ENCODE data around the gene KIF2C. TPM values are rescaled to one million over a fixed set of nuclear protein-coding genes. Genes with fewer than 3 reads are reported as not detected.

KIF2C gene
- total RNA-seq, 1 experiment from 2014 or later, result 69.4 TPM

DNA sequence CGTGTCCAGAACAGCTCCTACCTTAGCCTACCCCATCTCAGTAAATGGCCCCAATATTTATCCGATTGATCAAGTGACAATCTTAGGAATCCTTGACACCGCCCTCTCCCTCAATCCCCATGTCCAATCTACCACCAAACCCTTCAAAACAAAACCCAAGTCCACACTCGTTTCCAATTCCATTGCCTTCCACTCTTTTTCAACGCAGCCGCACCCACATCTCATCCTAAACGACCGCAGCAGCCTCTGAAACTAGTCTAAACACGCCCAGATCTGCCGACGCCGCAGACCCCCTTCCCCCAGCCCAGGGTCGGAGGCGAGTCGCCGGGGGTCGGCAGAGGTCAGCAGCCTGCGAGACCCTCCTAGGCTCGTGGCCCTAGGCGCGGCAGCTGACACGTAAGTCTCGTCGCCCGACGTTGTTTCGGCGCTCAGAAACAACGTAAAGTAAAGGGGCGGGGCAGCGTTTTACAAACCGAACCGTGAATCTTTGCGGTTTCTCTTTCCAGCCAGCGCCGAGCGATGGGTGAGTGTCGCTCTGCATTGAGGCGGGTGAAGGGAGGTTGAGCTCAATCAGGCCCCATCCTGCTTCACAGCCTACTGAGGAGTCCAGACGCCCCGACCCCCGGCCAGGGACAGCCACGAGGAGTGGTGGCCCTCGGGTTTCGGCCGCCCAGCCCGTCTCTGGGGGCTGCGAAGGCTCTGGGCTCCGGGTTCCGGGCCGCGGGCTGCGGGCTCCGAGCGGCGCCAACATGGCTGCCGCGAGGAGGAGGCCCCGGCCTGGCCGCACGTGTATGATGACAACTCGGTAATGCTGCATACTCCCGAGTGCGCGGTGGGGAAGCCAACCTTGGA lies 35.7 kb downstream of the KIF2C start, which contains the start of gene RPS8:
TSS of gene RPS8 (plus strand) at position 463 of the 852 bp plus-strand sequence. CDS start at position 520, 57 bp downstream.
- H3K36me3 ChIP-seq (ENCODE audit: control insufficient read depth, insufficient read depth, low read length), result peaks cover 17% of the 10 kb centered on the region; the same call in 1 of the 2 replicates
- H3K9me3 ChIP-seq (ENCODE audit: control insufficient read depth, insufficient read depth, low read depth, low read length), result no peaks in the 10 kb centered on the region
- in situ Hi-C loops (cut with HindIII; ENCODE audit: low pct_unique_long_range_greater_than_20kb, low sequenced_read_pairs), result no loop called here
- peak; percentile 82; the same call in 1 of the 2 replicates for TF ChIP-seq SIN3A (IDR thresholded peaks at IDR 0.05; ENCODE audit: borderline replicate concordance, insufficient read depth, low read depth, low read length)
- peak in 1 of 2 experiments; percentile 10; a peak in 1 of 4 replicates for TF ChIP-seq REST (IDR thresholded peaks at IDR 0.05; ENCODE audit: insufficient read depth in 1 of 2, low read depth in 2 of 2, low read length in 1 of 2)
- TF ChIP-seq CTCF (IDR thresholded peaks at IDR 0.05), result no peak
- TF ChIP-seq POLR2AphosphoS5 (IDR thresholded peaks at IDR 0.05; ENCODE audit: low read depth, low read length), result peak; percentile 99
- DNase-seq (ENCODE audit: low read depth, low spot score) (peak; percentile 83), ATAC-seq (peak; percentile 93)
- peaks cover 10% of the 10 kb centered on the region for H3K4me1 ChIP-seq (ENCODE audit: control insufficient read depth, insufficient read depth, low read length)
- H3K4me3 ChIP-seq (ENCODE audit: low read depth in 2 of 2, low read length in 2 of 2), result peak within 1 kb of the TSS; percentile 84 to 91
- peak within 1 kb of the TSS; percentile 92 for H3K27ac ChIP-seq (ENCODE audit: low read length)
- intact Hi-C loops (cut with micrococcal nuclease; ENCODE audit: unreplicated experiment), result no loop called here
- H3K27me3 ChIP-seq (ENCODE audit: control insufficient read depth, insufficient read depth, low read length), result no peaks in the 10 kb centered on the region
- BruUV-seq (replicated peaks), result TSS peak; percentile 99
- ChIA-PET CTCF (no interaction called here), POLR2A (interaction anchor here (0.6 to 1.6 kb wide), 7 partner anchors 9 to 54 kb away, joined by 3 to 16 read pairs (median 4); no protein-coding TSS in a partner anchor)

DNA sequence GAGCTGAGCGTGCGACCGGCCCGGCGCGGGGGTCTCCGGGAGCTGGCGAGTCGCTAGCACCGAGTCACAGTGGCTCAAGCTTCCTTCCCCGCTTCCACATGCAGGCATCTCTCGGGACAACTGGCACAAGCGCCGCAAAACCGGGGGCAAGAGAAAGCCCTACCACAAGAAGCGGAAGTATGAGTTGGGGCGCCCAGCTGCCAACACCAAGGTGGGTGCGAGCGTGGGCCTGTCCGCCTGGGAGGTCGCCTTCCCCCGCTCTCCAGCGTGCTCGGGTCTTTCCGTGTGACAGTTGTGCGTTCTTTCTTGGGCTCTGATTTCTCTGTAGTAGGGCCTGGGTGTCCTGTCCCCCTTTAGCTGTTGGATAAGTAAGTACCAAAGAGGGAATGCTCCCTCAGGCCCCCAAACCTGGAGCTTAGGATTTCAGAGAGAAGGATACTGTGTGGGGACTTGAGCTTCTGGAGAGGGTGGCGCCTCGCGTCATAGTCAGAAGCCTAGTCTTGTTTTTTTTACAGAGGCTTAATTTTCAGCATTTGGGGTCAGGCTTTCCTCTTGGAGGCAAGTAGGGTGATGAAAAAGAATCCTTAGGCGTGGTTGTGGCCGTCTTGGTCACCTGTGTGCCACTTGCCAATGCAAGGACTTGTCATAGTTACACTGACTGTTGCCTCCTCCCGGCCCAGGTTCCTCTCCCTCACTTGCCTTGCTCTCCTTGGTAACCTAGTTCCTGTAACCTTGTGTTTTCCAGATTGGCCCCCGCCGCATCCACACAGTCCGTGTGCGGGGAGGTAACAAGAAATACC lies 36.5 kb downstream of the KIF2C start:
- H3K36me3 ChIP-seq (ENCODE audit: control insufficient read depth, insufficient read depth, low read length), result peaks cover 17% of the 10 kb centered on the region; the same call in 1 of the 2 replicates
- H3K9me3 ChIP-seq (ENCODE audit: control insufficient read depth, insufficient read depth, low read depth, low read length), result no peaks in the 10 kb centered on the region
- peak overlapping the region; percentile 92 for H3K27ac ChIP-seq (ENCODE audit: low read length)
- TF ChIP-seq SIN3A (IDR thresholded peaks at IDR 0.05; ENCODE audit: borderline replicate concordance, insufficient read depth, low read depth, low read length) (no peak), REST (IDR thresholded peaks at IDR 0.05; ENCODE audit: insufficient read depth in 1 of 2, low read depth in 2 of 2, low read length in 1 of 2) (peak in 1 of 2 experiments; percentile 5; a peak in 1 of 4 replicates)
- BruUV-seq (replicated peaks), result TSS peak; percentile 82
- ATAC-seq (no peak), DNase-seq (ENCODE audit: low read depth, low spot score) (no peak)
- peak overlapping the region; percentile 84 to 91 for H3K4me3 ChIP-seq (ENCODE audit: low read depth in 2 of 2, low read length in 2 of 2)
- in situ Hi-C loops (cut with HindIII; ENCODE audit: low pct_unique_long_range_greater_than_20kb, low sequenced_read_pairs) (no loop called here), intact Hi-C loops (cut with micrococcal nuclease; ENCODE audit: unreplicated experiment) (no loop called here)
- ChIA-PET CTCF (no interaction called here), POLR2A (interaction anchor here (0.6 to 1.6 kb wide), 6 partner anchors 16 to 54 kb away, joined by 3 to 12 read pairs (median 4); no protein-coding TSS in a partner anchor)
- no peaks in the 10 kb centered on the region for H3K27me3 ChIP-seq (ENCODE audit: control insufficient read depth, insufficient read depth, low read length)
- H3K4me1 ChIP-seq (ENCODE audit: control insufficient read depth, insufficient read depth, low read length), result peaks cover 10% of the 10 kb centered on the region

Measured in Panc1 (cell line).